ENCODE results near the gene ALPP. TPM values are rescaled to one million over a fixed set of nuclear protein-coding genes. Genes with fewer than 3 reads are reported as not detected.

Gene ALPP
- total and polyA plus RNA-seq, 2 of the 13 experiments (the other 11 are each of a cell fraction or from before 2014, with no cell fraction given) = not detected

DNA sequence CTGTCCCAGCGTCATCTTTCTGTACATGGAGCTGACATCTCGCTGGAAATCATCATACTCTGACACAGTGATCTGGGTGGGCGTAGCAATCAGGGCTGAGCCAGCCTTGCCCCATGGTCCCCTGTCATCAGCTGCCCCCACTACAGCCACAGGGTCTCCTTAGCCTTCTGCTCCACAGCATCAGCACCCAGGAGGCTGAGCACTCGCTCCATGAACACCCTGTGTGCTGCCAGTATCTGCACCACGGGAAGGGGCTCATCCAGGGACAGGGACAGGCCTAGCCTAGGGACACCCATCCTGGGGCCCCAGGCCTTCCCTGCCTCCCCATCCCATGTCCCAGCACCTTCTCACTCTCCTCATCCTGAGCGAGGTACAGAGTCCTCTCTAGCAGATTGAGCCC lies 39.5 kb downstream of the ALPP start (continued):
- TF ChIP-seq SNAPC4 (CRISPR knock-in tag; IDR thresholded peaks at IDR 0.05) (no peak), CCDC6 (CRISPR knock-in tag; IDR thresholded peaks at IDR 0.05) (no peak)

DNA sequence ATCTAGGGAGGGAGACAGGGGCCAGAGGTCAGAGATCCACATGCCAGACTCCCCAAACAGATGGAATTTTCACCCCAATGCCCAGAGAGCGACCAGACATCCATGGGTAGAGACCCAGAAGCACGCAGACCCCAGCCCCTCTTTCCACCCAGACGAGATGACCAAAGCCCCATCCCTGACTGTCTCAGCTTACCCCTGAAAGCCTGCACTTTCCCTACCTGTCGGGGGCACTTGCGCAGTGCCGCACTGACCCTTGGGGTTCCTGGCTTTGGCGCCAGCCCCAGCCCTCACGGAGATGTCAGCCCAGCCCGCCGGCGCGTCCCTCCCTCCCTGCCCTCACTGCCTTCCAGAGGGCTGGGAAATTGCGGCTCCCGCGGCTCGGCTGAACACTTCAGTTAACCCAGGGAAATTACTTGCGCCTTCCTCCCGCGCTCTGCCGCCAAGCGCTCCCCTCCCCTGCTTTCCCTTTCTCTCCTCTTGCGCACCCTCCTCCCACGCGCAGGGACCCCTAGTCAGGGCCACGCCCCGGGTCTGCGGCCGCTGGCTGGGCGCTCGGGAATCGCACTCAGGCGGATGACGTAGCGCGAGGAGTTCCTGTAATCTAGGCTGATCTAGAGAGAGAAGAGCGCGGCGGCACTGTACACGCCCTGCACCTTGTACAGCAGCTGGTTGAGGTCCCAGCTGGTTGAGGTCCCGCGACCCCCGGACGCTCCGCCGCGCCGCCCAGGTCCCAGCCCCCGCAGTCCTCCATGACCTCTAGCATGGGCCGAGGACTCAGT lies 40.1 kb downstream of the ALPP start:
- in situ Hi-C loops (cut with HindIII; ENCODE audit: extremely low pct_ligation_motif_present, low pct_unique_long_range_greater_than_20kb) (no loop called here), intact Hi-C loops (cut with micrococcal nuclease; ENCODE audit: unreplicated experiment) (no loop called here)
- TF ChIP-seq ZNF740 (CRISPR knock-in tag; IDR thresholded peaks at IDR 0.05) = no peak
- no peak for TF ChIP-seq EP300 (IDR thresholded peaks at IDR 0.05; ENCODE audit: low read depth in 2 of 2, low read length in 2 of 2)
- TF ChIP-seq EP300 (CRISPR knock-in tag; IDR thresholded peaks at IDR 0.05; ENCODE audit: borderline replicate concordance) = no peak
- TF ChIP-seq SATB2 (CRISPR knock-in tag; IDR thresholded peaks at IDR 0.05) = no peak
- TF ChIP-seq ARHGAP35 (CRISPR knock-in tag; IDR thresholded peaks at IDR 0.05; ENCODE audit: borderline replicate concordance) = no peak
- no peak for TF ChIP-seq ZSCAN20 (CRISPR knock-in tag; IDR thresholded peaks at IDR 0.05; ENCODE audit: borderline replicate concordance)
- Histone ChIP-seq H2AFZ (ENCODE audit: low read length) (no peak overlapping the region), H3K79me2 (ENCODE audit: insufficient read depth, low read length) (no peaks in the 10 kb centered on the region), H4K20me1 (ENCODE audit: insufficient read depth, low read length) (no peaks in the 10 kb centered on the region), H3K9me3 (ENCODE audit: low read length) (peaks cover 16% of the 10 kb centered on the region), H3K4me1 (ENCODE audit: insufficient read depth, low read length) (no peaks in the 10 kb centered on the region), H3K4me3 (replicated peaks in 1 of 3; ENCODE audit: insufficient read depth in 1 of 3, low read depth in 2 of 3, low read length in 3 of 3) (no peak overlapping the region), H3K27me3 (ENCODE audit: control insufficient read depth in 1 of 2, insufficient read depth in 2 of 2, low read length in 2 of 2) (peaks cover 17 to 75% of the 10 kb centered on the region in 2 experiments), H3K4me2 (ENCODE audit: low read depth, low read length) (no peak overlapping the region), H3K27ac (ENCODE audit: extremely low read length, insufficient read depth, low read length) (no peak overlapping the region), H3K9ac (ENCODE audit: insufficient read depth, low read depth, low read length) (no peak overlapping the region), H3K36me3 (replicated peaks in 1 of 2; ENCODE audit: control insufficient read depth in 1 of 2, insufficient read depth in 2 of 2, low read length in 2 of 2) (no peaks in the 10 kb centered on the region)
- CTCF ChIA-PET (ENCODE audit: low intra/inter-chr PET ratio, low total read pairs) = no interaction called here
- FAIRE-seq = no peak
- no TSS peak for BruUV-seq (replicated peaks)
- no peak for DNase-seq (ENCODE audit: low spot score)
- 40% methylated on average over 48 of the region's 49 CpGs for WGBS (ENCODE audit: low lambda C conversion rate)
- POLR2A ChIA-PET = no interaction called here
- no peak for ATAC-seq
